PC-3 (cell line): ENCODE results near the gene FNDC10.

ENCODE experiments used
- EZH2 ChIP-seq: fragments of 300-600 bp; sonication (generic); IDR thresholded peaks from one replicate; pipeline ENCODE4 v1.6.1; 2017; ENCODE audit warnings: antibody characterized with exemption, mild to moderate bottlenecking, low read length; ENCODE audit not compliant: unreplicated experiment
- TF ChIP-seq, protein P1 (sequence below): fragments of 300-600 bp; sonication (generic); conservative IDR thresholded peaks from 2 replicates; pipeline ENCODE4 v1.5.1; 2017; ENCODE audit warnings: antibody characterized with exemption, low read depth, mild to moderate bottlenecking, low read length

DNA sequence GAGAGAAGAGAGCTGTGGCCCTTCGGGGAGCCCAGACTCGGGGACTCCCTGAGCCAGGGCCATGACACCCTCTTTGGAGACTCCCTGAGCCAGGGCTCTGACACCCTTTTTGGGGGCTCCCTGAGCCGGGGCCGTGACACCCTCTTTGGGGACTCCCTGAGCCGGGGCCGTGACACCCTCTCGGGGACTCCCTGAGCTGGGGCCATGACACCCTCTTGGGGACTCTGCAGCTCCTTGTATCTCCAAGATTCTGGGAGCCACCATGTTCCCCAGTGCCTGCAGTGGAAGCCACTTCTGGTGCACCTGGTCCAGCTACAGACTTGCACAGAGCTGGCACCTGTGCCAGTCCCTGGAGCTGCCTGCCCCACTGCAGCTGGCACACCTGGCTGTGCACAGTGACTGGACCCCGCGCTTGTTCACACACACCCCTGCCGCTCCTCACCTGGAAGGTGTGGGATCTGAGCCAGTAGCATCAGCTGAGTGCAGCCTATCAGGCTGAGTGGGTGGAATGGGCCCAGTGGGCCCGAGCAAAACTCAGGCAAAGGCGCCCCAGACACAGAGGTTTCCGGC, 21.5 kb downstream of the FNDC10 start:
- TF ChIP-seq, protein P1, sequence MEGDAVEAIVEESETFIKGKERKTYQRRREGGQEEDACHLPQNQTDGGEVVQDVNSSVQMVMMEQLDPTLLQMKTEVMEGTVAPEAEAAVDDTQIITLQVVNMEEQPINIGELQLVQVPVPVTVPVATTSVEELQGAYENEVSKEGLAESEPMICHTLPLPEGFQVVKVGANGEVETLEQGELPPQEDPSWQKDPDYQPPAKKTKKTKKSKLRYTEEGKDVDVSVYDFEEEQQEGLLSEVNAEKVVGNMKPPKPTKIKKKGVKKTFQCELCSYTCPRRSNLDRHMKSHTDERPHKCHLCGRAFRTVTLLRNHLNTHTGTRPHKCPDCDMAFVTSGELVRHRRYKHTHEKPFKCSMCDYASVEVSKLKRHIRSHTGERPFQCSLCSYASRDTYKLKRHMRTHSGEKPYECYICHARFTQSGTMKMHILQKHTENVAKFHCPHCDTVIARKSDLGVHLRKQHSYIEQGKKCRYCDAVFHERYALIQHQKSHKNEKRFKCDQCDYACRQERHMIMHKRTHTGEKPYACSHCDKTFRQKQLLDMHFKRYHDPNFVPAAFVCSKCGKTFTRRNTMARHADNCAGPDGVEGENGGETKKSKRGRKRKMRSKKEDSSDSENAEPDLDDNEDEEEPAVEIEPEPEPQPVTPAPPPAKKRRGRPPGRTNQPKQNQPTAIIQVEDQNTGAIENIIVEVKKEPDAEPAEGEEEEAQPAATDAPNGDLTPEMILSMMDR, result no peak
- TF ChIP-seq EZH2, result no peak
